ENCODE results near the gene BET1. TPM values are rescaled to one million over a fixed set of nuclear protein-coding genes. Genes with fewer than 3 reads are reported as not detected.

Gene BET1
- total RNA-seq, 4 donors from 2014 or later: 7.0 to 11.0 (median 9.2) TPM

DNA sequence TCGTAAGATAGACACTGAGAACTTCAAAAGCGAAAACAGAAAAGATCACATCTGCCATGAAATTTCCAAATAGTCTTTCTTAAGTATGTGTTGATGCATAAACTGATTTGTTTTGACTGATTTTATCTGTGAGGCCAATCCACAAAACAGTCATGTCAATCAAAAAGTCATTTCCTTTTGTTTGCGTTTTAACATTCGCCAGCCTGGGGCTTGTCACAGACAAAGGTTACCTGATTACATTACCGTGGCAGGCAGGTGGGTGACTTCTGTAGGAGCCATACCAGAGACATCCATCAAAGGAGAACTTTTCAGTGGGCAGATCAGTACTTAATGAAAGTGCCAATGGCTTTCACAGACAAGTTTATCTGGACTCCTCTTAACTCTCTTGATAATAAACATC, 45.5 kb upstream of the BET1 start:
- H3K4me1 ChIP-seq: no peaks in the 10 kb centered on the region
- in situ Hi-C loops (cut with MboI; ENCODE audit: low sequenced_read_pairs in 4 of 4) (no loop called here), intact Hi-C loops (cut with DNase I; ENCODE audit: low total_unique reads) (no loop called here)
- no peak for DNase-seq
- no peak for TF ChIP-seq POLR2A (IDR thresholded peaks at IDR 0.05)
- TF ChIP-seq CTCF (IDR thresholded peaks at IDR 0.05 in 4 of 5, conservative IDR thresholded peaks at IDR 0.05 in 1 of 5): no peak
- no peak for ATAC-seq
- H3K4me3 ChIP-seq: no peak overlapping the region
- H3K9me3 ChIP-seq: no peaks in the 10 kb centered on the region
- no peaks in the 10 kb centered on the region for H3K27me3 ChIP-seq
- H3K36me3 ChIP-seq: no peaks in the 10 kb centered on the region
- H3K27ac ChIP-seq: no peak overlapping the region

DNA sequence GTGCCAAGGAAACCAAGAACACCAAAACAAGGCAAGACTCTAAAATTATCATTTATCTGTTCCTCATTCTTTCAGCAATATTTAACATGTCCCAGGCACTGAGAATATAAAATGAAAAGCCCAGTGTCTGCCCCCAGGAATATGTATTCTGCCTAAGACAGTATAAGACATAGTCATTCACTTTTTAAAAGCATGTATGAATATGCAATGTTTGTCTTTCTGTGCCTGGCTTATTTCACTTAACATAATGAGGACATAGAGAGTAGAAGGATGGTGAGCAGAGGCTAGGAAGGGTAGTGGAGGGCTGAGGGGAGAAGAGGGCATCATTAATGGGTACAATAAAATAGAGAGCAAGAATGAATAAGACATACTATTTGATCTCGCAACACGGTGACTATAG, 44.6 kb upstream of the BET1 start:
- TF ChIP-seq CTCF (IDR thresholded peaks at IDR 0.05 in 4 of 5, conservative IDR thresholded peaks at IDR 0.05 in 1 of 5) (no peak), POLR2A (IDR thresholded peaks at IDR 0.05) (no peak)
- Histone ChIP-seq H3K27ac (no peak overlapping the region), H3K9me3 (no peaks in the 10 kb centered on the region), H3K4me3 (no peak overlapping the region), H3K36me3 (no peaks in the 10 kb centered on the region), H3K27me3 (no peaks in the 10 kb centered on the region), H3K4me1 (no peaks in the 10 kb centered on the region)
- DNase-seq (no peak), ATAC-seq (no peak)
- intact Hi-C loops (cut with DNase I; ENCODE audit: low total_unique reads) (no loop called here), in situ Hi-C loops (cut with MboI; ENCODE audit: low sequenced_read_pairs in 4 of 4) (no loop called here)

DNA sequence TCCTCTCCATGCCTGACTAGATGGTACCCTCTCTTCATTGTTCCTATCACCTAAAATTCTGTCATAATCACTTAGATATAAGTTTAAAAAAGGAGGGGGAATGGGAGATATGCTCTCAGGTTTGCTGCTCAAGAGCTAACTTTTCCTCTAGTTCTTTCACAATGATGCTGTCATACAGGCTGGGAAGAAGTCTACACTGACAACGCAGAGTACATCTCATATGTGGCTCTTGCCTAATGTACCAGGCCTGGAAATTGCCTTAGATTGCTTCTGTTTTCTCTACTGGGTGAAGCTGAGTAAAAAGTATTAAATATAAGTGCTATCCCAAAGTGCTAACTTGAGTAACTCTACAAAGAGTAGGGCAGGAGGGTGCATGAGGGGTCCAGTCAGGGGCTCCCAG, 43.8 kb upstream of the BET1 start:
- intact Hi-C loops (cut with DNase I; ENCODE audit: low total_unique reads) (no loop called here), in situ Hi-C loops (cut with MboI; ENCODE audit: low sequenced_read_pairs in 4 of 4) (no loop called here)
- H3K27me3 ChIP-seq: no peaks in the 10 kb centered on the region
- no peak for ATAC-seq
- no peak overlapping the region for H3K27ac ChIP-seq
- TF ChIP-seq POLR2A (IDR thresholded peaks at IDR 0.05) (no peak), CTCF (IDR thresholded peaks at IDR 0.05 in 4 of 5, conservative IDR thresholded peaks at IDR 0.05 in 1 of 5) (no peak)
- H3K4me3 ChIP-seq: no peak overlapping the region
- no peak for DNase-seq
- H3K9me3 ChIP-seq: no peaks in the 10 kb centered on the region
- no peaks in the 10 kb centered on the region for H3K36me3 ChIP-seq
- H3K4me1 ChIP-seq: no peaks in the 10 kb centered on the region

GRCh38 chr7:94045581-94045980, 41.4 kb upstream of the BET1 start:
- no peak overlapping the region for H3K4me3 ChIP-seq
- H3K36me3 ChIP-seq: no peaks in the 10 kb centered on the region
- H3K4me1 ChIP-seq: no peaks in the 10 kb centered on the region
- ATAC-seq: no peak
- TF ChIP-seq POLR2A (IDR thresholded peaks at IDR 0.05) (no peak), CTCF (IDR thresholded peaks at IDR 0.05 in 4 of 5, conservative IDR thresholded peaks at IDR 0.05 in 1 of 5) (no peak)
- DNase-seq: no peak
- in situ Hi-C loops (cut with MboI; ENCODE audit: low sequenced_read_pairs in 4 of 4): no loop called here
- H3K27ac ChIP-seq: no peak overlapping the region
- H3K27me3 ChIP-seq: no peaks in the 10 kb centered on the region
- intact Hi-C loops (cut with DNase I; ENCODE audit: low total_unique reads): no loop called here
- no peaks in the 10 kb centered on the region for H3K9me3 ChIP-seq

DNA sequence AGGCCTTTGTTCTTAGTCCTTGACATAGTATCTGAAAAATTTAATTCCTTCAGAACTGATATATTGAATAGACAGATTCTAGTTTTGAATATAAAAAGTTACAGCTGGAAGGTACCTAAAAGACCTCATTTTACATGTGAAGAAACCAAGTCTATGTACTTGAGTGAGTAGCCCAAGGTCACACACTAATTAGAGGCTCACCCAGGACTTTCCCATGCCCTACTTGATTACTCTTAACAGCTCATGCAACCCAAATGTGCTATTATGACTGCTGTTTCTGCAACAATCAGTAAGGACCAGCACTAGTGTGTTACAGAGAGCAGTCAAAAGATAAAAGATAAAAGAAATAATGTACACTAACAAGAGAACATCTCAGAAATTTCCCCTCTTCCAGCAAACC, 40.7 kb upstream of the BET1 start:
- Histone ChIP-seq H3K4me3 (no peak overlapping the region), H3K4me1 (no peaks in the 10 kb centered on the region), H3K27ac (no peak overlapping the region), H3K27me3 (no peaks in the 10 kb centered on the region), H3K9me3 (no peaks in the 10 kb centered on the region), H3K36me3 (no peaks in the 10 kb centered on the region)
- in situ Hi-C loops (cut with MboI; ENCODE audit: low sequenced_read_pairs in 4 of 4) (no loop called here), intact Hi-C loops (cut with DNase I; ENCODE audit: low total_unique reads) (no loop called here)
- no peak for ATAC-seq
- DNase-seq: no peak
- no peak for TF ChIP-seq CTCF (IDR thresholded peaks at IDR 0.05 in 4 of 5, conservative IDR thresholded peaks at IDR 0.05 in 1 of 5)
- TF ChIP-seq POLR2A (IDR thresholded peaks at IDR 0.05): no peak

Data from gastrocnemius medialis (tissue), 4 donors.